Uterus (tissue), 4 donors: ENCODE results near the gene COL5A1. TPM values are rescaled to one million over a fixed set of nuclear protein-coding genes. Genes with fewer than 3 reads are reported as not detected.

Experiments used
- DNase-seq, 2 donors: peaks; one replicate each; pipeline ENCODE4 v3.0.0-alpha.2; 2019 to 2020
- H3K27ac ChIP-seq, 2 donors: fragments of 200-600 bp; sonication (generic); 1 replicate in 1 of 2; 2 replicates in 1 of 2; pipeline ENCODE4 v1.5.1; 2016 to 2018
- H3K27me3 ChIP-seq, 2 donors: fragments of 200-600 bp; sonication (generic); one replicate each; pipeline ENCODE4 v1.5.1; 2018 to 2019; ENCODE audit warnings: control low read depth in 1 of 2
- H3K36me3 ChIP-seq, 2 donors: fragments of 200-600 bp; sonication (generic); one replicate each; pipeline ENCODE4 v1.5.1; 2019; ENCODE audit warnings: control low read depth in 1 of 2
- H3K4me1 ChIP-seq, 2 donors: fragments of 200-600 bp; sonication (generic); one replicate each; pipeline ENCODE4 v1.5.1; 2018 to 2019; ENCODE audit warnings: control low read depth in 1 of 2
- H3K4me3 ChIP-seq, 2 donors: fragments of 200-600 bp; sonication (generic); 1 replicate in 1 of 2; 2 replicates in 1 of 2; pipeline ENCODE4 v1.5.1; 2018 to 2019; ENCODE audit warnings: mild to moderate bottlenecking in 1 of 2
- H3K9me3 ChIP-seq, 2 donors: fragments of 200-600 bp; sonication (generic); one replicate each; pipeline ENCODE4 v1.5.1; 2019; ENCODE audit warnings: control low read depth in 1 of 2
- POLR2A ChIP-seq, 2 donors: fragments of 450-650 bp; IDR thresholded peaks; one replicate each; pipeline ENCODE4 v1.6.1; 2016; ENCODE audit warnings: antibody characterized with exemption in 2 of 2, mild to moderate bottlenecking in 1 of 2, moderate library complexity in 1 of 2
- intact Hi-C: fragments of 100-400 bp; cut with DNase I; formaldehyde crosslinking; loops from one replicate; pipeline ENCODE4 v1.15.1; 2023; ENCODE audit warnings: low total_unique reads
- total RNA-seq, 4 donors: library from RNA; depleted of rRNA in 3 of 4; stranded (reverse); fragments of >200 nt in 3 of 4; gene quantifications; one replicate each; pipeline versions ENCODE4 v1.1.0 to v1.2.4, GENCODE V29; 2014 to 2023
- TF ChIP-seq, protein P1 (sequence below), 4 experiments: fragments of 200-600 bp in 2 of 4; fragments of 450-650 bp in 2 of 4; sonication (generic) in 2 of 4; IDR thresholded peaks; one replicate each; pipeline ENCODE4 v1.5.1; 2016 to 2019; ENCODE audit warnings: antibody characterized with exemption in 4 of 4, mild to moderate bottlenecking in 2 of 4, moderate library complexity in 1 of 4
- donor health status: DM: yes; HTN: yes; CAD: no.

COL5A1 gene
- total RNA-seq, 4 donors from 2014 or later = 21.2 to 604 (median 129) TPM

DNA sequence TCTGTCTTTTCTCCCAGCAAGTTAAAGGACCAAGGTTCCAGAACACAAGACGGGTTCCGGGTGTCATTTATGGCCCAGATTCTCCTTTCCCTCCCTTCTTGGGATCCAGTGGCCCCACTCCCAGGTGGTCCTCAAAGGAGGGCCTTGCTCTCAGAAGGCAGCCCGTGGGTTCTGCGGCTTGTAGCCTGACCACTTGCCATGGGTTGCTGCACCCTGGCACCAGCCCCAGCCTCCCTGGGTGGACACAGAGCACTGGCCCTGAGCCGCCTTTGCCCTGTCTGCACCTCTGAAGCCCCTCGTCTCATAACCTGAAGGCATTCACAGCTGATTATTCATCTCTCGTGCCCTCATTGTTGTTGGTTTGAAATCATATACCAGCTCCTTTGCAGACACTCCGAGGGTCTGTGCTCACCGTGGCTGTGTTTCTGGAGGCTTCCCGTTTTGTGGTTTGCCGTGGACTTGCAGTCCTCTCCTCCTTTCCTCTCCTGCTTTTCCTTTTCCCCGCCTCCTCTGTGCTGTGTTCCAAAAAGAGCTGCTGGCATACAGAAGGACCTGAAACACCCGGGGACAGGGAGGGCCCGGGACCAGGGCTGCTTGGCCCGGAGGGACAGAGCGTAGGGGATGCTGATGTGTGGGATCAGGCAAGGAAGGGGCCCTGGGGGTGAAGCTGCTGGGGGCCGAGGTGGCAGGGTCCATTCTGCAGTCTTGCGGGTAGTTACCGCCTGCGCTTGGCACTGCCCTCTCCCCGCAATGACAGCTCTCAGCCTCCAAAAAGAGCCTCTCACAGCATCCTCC, 189.5 kb downstream of the COL5A1 start:
- intact Hi-C loops = no loop called here
- Histone ChIP-seq H3K4me1 (no peaks in the 10 kb centered on the region), H3K4me3 (no peak overlapping the region), H3K27ac (no peak overlapping the region), H3K36me3 (no peaks in the 10 kb centered on the region), H3K27me3 (no peaks in the 10 kb centered on the region), H3K9me3 (no peaks in the 10 kb centered on the region)
- no peak for DNase-seq
- no peak for TF ChIP-seq POLR2A (IDR thresholded peaks at IDR 0.05)
- TF ChIP-seq, protein P1, sequence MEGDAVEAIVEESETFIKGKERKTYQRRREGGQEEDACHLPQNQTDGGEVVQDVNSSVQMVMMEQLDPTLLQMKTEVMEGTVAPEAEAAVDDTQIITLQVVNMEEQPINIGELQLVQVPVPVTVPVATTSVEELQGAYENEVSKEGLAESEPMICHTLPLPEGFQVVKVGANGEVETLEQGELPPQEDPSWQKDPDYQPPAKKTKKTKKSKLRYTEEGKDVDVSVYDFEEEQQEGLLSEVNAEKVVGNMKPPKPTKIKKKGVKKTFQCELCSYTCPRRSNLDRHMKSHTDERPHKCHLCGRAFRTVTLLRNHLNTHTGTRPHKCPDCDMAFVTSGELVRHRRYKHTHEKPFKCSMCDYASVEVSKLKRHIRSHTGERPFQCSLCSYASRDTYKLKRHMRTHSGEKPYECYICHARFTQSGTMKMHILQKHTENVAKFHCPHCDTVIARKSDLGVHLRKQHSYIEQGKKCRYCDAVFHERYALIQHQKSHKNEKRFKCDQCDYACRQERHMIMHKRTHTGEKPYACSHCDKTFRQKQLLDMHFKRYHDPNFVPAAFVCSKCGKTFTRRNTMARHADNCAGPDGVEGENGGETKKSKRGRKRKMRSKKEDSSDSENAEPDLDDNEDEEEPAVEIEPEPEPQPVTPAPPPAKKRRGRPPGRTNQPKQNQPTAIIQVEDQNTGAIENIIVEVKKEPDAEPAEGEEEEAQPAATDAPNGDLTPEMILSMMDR (IDR thresholded peaks at IDR 0.05) = no peak

DNA sequence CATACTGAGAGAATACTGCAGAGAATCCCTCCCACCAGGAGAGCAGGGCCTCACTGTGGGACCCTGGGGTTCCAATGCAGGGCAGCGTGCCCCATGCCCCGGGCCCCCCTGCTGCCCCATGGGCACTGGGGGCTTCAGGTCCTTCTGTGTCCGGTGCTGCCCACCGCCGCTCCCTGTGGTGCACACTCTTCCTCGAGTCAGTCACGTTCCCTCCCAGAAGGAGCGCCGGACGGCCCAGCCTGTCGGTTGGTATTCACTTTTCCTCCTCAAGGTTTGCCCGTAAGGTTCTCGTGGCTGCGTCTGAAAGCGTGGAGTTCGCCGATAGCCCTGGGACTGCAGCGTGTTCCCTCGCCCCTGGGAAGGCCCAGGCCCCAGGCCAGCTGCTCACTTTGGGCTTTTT, 190.9 kb downstream of the COL5A1 start:
- Histone ChIP-seq H3K27me3 (no peaks in the 10 kb centered on the region), H3K4me1 (no peaks in the 10 kb centered on the region), H3K36me3 (no peaks in the 10 kb centered on the region), H3K27ac (no peak overlapping the region), H3K4me3 (no peak overlapping the region), H3K9me3 (no peaks in the 10 kb centered on the region)
- DNase-seq = no peak
- TF ChIP-seq, protein P1 (IDR thresholded peaks at IDR 0.05) = no peak
- TF ChIP-seq POLR2A (IDR thresholded peaks at IDR 0.05) = no peak
- intact Hi-C loops = no loop called here

DNA sequence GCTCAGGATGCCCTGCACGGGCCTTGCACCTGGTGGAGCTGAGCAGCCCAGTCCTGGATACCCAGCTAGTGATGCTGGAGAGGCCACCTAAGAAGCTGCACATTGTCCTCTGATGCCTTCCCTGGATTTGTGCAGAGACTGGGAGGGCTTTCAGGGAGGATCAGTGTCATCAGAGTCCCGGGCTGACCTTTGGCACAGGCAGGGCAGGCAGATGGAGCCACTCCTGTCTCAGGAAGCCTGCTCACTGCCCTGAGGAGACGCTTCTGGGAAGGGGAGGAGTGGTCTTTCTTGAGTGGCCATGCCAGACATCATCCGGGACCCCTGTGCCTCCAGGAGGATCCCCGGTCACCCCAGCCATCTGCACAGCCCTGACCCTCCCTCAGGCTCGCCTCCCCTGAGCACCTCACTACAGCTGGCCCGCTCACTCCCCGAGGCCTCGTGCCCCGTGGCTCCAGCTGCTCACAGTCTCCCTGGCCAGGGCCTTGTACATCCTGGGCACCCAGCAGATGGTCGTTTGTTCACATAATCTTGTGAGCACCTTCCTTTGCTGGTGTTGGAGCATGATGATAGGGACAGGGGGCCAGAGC, 191.8 kb downstream of the COL5A1 start:
- Histone ChIP-seq H3K9me3 (no peaks in the 10 kb centered on the region), H3K36me3 (no peaks in the 10 kb centered on the region), H3K27ac (no peak overlapping the region), H3K27me3 (no peaks in the 10 kb centered on the region), H3K4me1 (no peaks in the 10 kb centered on the region), H3K4me3 (no peak overlapping the region)
- intact Hi-C loops = no loop called here
- no peak for TF ChIP-seq POLR2A (IDR thresholded peaks at IDR 0.05)
- TF ChIP-seq, protein P1 (IDR thresholded peaks at IDR 0.05) = no peak
- DNase-seq = no peak

DNA sequence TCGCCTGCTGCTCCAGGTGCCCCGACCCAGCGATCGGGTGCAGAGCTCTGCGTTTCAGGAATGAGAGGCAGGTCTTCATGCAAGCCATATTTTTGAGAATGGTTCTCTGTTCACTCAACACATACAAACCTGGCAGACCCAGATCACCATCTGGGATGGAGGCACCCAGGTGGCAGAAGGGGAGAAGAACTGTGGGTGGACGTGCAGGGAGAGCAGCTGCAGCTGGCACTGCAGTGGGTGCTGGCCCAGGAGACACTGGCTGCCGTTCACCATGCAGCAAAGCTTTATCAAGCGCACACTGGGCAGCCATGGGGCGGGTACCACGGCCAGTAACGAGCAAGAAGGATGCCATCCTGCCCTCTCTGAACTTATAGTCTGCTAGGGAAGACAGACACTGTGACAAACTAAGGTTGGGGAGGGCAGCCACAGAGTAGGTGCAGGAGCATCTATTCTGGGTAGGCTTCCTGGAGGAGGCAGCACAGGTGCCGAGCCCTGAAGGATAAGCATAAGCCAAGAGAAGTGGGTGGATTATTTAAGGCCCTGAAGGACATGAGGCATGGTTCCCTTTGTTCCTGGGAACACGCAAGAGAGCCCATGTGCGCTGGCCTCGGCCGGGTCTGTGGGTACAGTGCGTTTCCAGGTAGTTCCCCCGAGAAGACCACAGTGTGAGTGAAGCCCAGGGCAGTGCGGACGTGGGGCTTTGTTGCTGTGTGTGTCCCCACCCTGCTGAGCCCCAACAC, 192.8 kb downstream of the COL5A1 start:
- Histone ChIP-seq H3K36me3 (no peaks in the 10 kb centered on the region), H3K4me3 (no peak overlapping the region), H3K4me1 (no peaks in the 10 kb centered on the region), H3K27me3 (no peaks in the 10 kb centered on the region), H3K27ac (no peak overlapping the region), H3K9me3 (no peaks in the 10 kb centered on the region)
- intact Hi-C loops = no loop called here
- no peak for DNase-seq
- TF ChIP-seq POLR2A (IDR thresholded peaks at IDR 0.05) = no peak
- TF ChIP-seq, protein P1 (IDR thresholded peaks at IDR 0.05) = no peak

DNA sequence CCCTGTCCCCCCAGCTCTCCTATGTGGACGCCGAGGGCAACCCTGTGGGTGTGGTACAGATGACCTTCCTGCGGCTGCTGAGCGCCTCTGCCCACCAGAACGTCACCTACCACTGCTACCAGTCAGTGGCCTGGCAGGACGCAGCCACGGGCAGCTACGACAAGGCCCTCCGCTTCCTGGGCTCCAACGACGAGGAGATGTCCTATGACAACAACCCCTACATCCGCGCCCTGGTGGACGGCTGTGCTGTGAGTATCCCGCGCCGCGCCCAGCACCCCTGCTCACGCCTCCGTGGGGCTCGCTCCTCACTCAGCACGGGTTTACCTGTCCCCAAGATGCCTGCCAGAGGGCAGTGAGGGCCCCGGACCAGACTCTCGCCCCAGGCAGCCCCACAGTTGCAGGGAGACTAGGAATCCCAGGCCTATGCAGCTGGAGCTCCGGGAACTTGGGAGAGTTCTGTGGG, 193.4 kb downstream of the COL5A1 start:
- no peak overlapping the region for H3K4me3 ChIP-seq
- H3K9me3 ChIP-seq = no peaks in the 10 kb centered on the region
- no peak overlapping the region for H3K27ac ChIP-seq
- intact Hi-C loops = no loop called here
- H3K36me3 ChIP-seq = no peaks in the 10 kb centered on the region
- TF ChIP-seq, protein P1 (IDR thresholded peaks at IDR 0.05) = no peak
- TF ChIP-seq POLR2A (IDR thresholded peaks at IDR 0.05) = no peak
- no peak for DNase-seq
- H3K27me3 ChIP-seq = no peaks in the 10 kb centered on the region
- no peaks in the 10 kb centered on the region for H3K4me1 ChIP-seq
